GF-D8 (cell line): ENCODE data around the gene ACKR3.

Experiments used
- DNase-seq: peaks from one replicate; lab custom pipeline; 2025; lab: John Stamatoyannopoulos, UW

Gene ACKR3

GRCh38 chr2:236612737-236613136, 43.1 kb downstream of the ACKR3 start:
- no peak for DNase-seq

GRCh38 chr2:236613612-236614011, 44.0 kb downstream of the ACKR3 start:
- DNase-seq = no peak

- DNase-seq = no peak
Observed at GRCh38 chr2:236614551-236614950, 44.9 kb downstream of the ACKR3 start.

- no peak for DNase-seq
Observed at GRCh38 chr2:236616031-236616430, 46.4 kb downstream of the ACKR3 start.

- no peak for DNase-seq
Observed at GRCh38 chr2:236616624-236617023, 47.0 kb downstream of the ACKR3 start.

- DNase-seq = no peak
Observed at GRCh38 chr2:236617221-236617737, 47.7 kb downstream of the ACKR3 start.

GRCh38 chr2:236617796-236618195, 48.2 kb downstream of the ACKR3 start:
- DNase-seq = no peak

- DNase-seq = no peak
Observed at GRCh38 chr2:236618370-236618769, 48.7 kb downstream of the ACKR3 start.

GRCh38 chr2:236619910-236620612, 50.4 kb downstream of the ACKR3 start:
- DNase-seq = no peak

- no peak for DNase-seq
Observed at GRCh38 chr2:236621786-236622185, 52.2 kb downstream of the ACKR3 start.

- DNase-seq = no peak
Observed at GRCh38 chr2:236622201-236622600, 52.6 kb downstream of the ACKR3 start.

GRCh38 chr2:236622660-236623059, 53.0 kb downstream of the ACKR3 start:
- DNase-seq = no peak

- no peak for DNase-seq
Observed at GRCh38 chr2:236623816-236624215, 54.2 kb downstream of the ACKR3 start.

GRCh38 chr2:236625156-236625690, 55.6 kb downstream of the ACKR3 start:
- DNase-seq = no peak

- no peak for DNase-seq
Observed at GRCh38 chr2:236626391-236627150, 56.9 kb downstream of the ACKR3 start.

GRCh38 chr2:236627193-236627592, 57.6 kb downstream of the ACKR3 start:
- DNase-seq = no peak

GRCh38 chr2:236627841-236628240, 58.2 kb downstream of the ACKR3 start:
- DNase-seq = no peak

- no peak for DNase-seq
Observed at GRCh38 chr2:236628256-236628901, 58.8 kb downstream of the ACKR3 start.

- DNase-seq = no peak
Observed at GRCh38 chr2:236628981-236629605, 59.5 kb downstream of the ACKR3 start.

- DNase-seq = no peak
Observed at GRCh38 chr2:236629961-236630872, 60.6 kb downstream of the ACKR3 start.

GRCh38 chr2:236631281-236631855, 61.7 kb downstream of the ACKR3 start:
- DNase-seq = no peak
